Ectodermal cell (in vitro differentiated cells): Measurements from ENCODE around the gene CORO7.

Experiments used
- H3K27ac ChIP-seq: 2 replicates; pipeline ENCODE4 v1.7.0; 2013; ENCODE audit warnings: mild to moderate bottlenecking, low read depth, low read length; ENCODE audit not compliant: insufficient read depth, poor library complexity, severe bottlenecking
- H3K27me3 ChIP-seq: 2 replicates; pipeline ENCODE4 v1.7.0; 2013; ENCODE audit warnings: mild to moderate bottlenecking, low read length; ENCODE audit not compliant: insufficient read depth, control insufficient read depth, poor library complexity, severe bottlenecking
- H3K36me3 ChIP-seq: one replicate; pipeline ENCODE4 v1.7.0; 2013; ENCODE audit warnings: low read length; ENCODE audit not compliant: control insufficient read depth, insufficient read depth
- H3K4me1 ChIP-seq: one replicate; pipeline ENCODE4 v1.7.0; 2013; ENCODE audit warnings: low read length; ENCODE audit not compliant: control insufficient read depth, insufficient read depth
- H3K4me3 ChIP-seq: 2 replicates; pipeline ENCODE4 v1.7.0; 2013; ENCODE audit warnings: low read depth, low read length, control low read depth; ENCODE audit not compliant: insufficient read depth
- H3K9me3 ChIP-seq: 2 replicates; pipeline ENCODE4 v1.7.0; 2013; ENCODE audit warnings: mild to moderate bottlenecking, low read length, moderate library complexity; ENCODE audit not compliant: control insufficient read depth
- WGBS, 2 experiments: methylation state at CpG; one replicate each; pipeline ENCODE4 v1.1.7; 2013; ENCODE audit warnings: missing lambda C conversion rate in 2 of 2; 5-methylcytosine and 5-hydroxymethylcytosine counted together

CORO7 gene

GRCh38 chr16:4327386-4328045 lies 88.9 kb downstream of the CORO7 start:
- no peak overlapping the region for H3K27ac ChIP-seq
- no peaks in the 10 kb centered on the region for H3K27me3 ChIP-seq
- H3K9me3 ChIP-seq: no peaks in the 10 kb centered on the region
- H3K36me3 ChIP-seq: no peaks in the 10 kb centered on the region
- 2 to 3% methylated on average over 57 of the region's 57 CpGs for WGBS, 2 experiments
- peaks cover 16% of the 10 kb centered on the region for H3K4me1 ChIP-seq
- peak overlapping the region; percentile 32 for H3K4me3 ChIP-seq

- Histone ChIP-seq H3K27me3 (no peaks in the 10 kb centered on the region), H3K36me3 (no peaks in the 10 kb centered on the region), H3K4me3 (no peak overlapping the region), H3K9me3 (no peaks in the 10 kb centered on the region), H3K27ac (no peak overlapping the region), H3K4me1 (peaks cover 22% of the 10 kb centered on the region)
- WGBS, 2 experiments: 93 to 96% methylated on average over 6 of the region's 6 CpGs
These were observed 91.1 kb downstream of the CORO7 start for GRCh38 chr16:4325253-4325758.

- H3K27ac ChIP-seq: no peak overlapping the region
- 89 to 92% methylated on average over 22 of the region's 22 CpGs for WGBS, 2 experiments
- H3K27me3 ChIP-seq: no peaks in the 10 kb centered on the region
- H3K4me3 ChIP-seq: no peak overlapping the region
- no peaks in the 10 kb centered on the region for H3K9me3 ChIP-seq
- H3K36me3 ChIP-seq: no peaks in the 10 kb centered on the region
- H3K4me1 ChIP-seq: peaks cover 28% of the 10 kb centered on the region
These were observed 91.7 kb downstream of the CORO7 start for GRCh38 chr16:4324492-4325252.

- no peaks in the 10 kb centered on the region for H3K9me3 ChIP-seq
- H3K36me3 ChIP-seq: no peaks in the 10 kb centered on the region
- peak overlapping the region; percentile 44 for H3K27ac ChIP-seq
- no peak overlapping the region for H3K4me3 ChIP-seq
- WGBS, 2 experiments: 40 to 46% methylated on average over 12 of the region's 12 CpGs
- peaks cover 35% of the 10 kb centered on the region for H3K4me1 ChIP-seq
- H3K27me3 ChIP-seq: no peaks in the 10 kb centered on the region
These were observed 92.4 kb downstream of the CORO7 start for GRCh38 chr16:4323845-4324488.

GRCh38 chr16:4323071-4323844 lies 93.1 kb downstream of the CORO7 start:
- no peak overlapping the region for H3K4me3 ChIP-seq

GRCh38 chr16:4322121-4323052 lies 94.0 kb downstream of the CORO7 start:
- WGBS, 2 experiments: 91 to 92% methylated on average over 30 of the region's 30 CpGs
- no peaks in the 10 kb centered on the region for H3K9me3 ChIP-seq
- H3K27me3 ChIP-seq: no peaks in the 10 kb centered on the region
- no peaks in the 10 kb centered on the region for H3K36me3 ChIP-seq
- H3K4me1 ChIP-seq: peaks cover 37% of the 10 kb centered on the region
- H3K27ac ChIP-seq: no peak overlapping the region
- H3K4me3 ChIP-seq: no peak overlapping the region

More at GRCh38 chr16:4323071-4323844, 93.1 kb downstream of the CORO7 start:
- no peaks in the 10 kb centered on the region for H3K27me3 ChIP-seq
- no peaks in the 10 kb centered on the region for H3K9me3 ChIP-seq
- H3K27ac ChIP-seq: no peak overlapping the region
- 92% methylated on average over 21 of the region's 21 CpGs for WGBS, 2 experiments
- H3K36me3 ChIP-seq: no peaks in the 10 kb centered on the region
- H3K4me1 ChIP-seq: peaks cover 35% of the 10 kb centered on the region

GRCh38 chr16:4321286-4322120 lies 94.9 kb downstream of the CORO7 start:
- Histone ChIP-seq H3K4me3 (no peak overlapping the region), H3K4me1 (peaks cover 46% of the 10 kb centered on the region), H3K27ac (no peak overlapping the region), H3K9me3 (no peaks in the 10 kb centered on the region), H3K36me3 (no peaks in the 10 kb centered on the region), H3K27me3 (no peaks in the 10 kb centered on the region)
- WGBS, 2 experiments: 93% methylated on average over 19 of the region's 19 CpGs

GRCh38 chr16:4320571-4321137 lies 95.7 kb downstream of the CORO7 start:
- peaks cover 46% of the 10 kb centered on the region for H3K4me1 ChIP-seq

More at GRCh38 chr16:4320571-4321137, 95.7 kb downstream of the CORO7 start:
- H3K36me3 ChIP-seq: no peaks in the 10 kb centered on the region
- no peak overlapping the region for H3K27ac ChIP-seq
- H3K9me3 ChIP-seq: no peaks in the 10 kb centered on the region
- H3K27me3 ChIP-seq: no peaks in the 10 kb centered on the region
- no peak overlapping the region for H3K4me3 ChIP-seq
- WGBS, 2 experiments: 88 to 89% methylated on average over 16 of the region's 16 CpGs
